NK-92 (cell line): ENCODE data around the gene SRPRB.

Experiments
- DNase-seq: peaks from one replicate; lab custom pipeline; 2025; ENCODE audit not compliant: unreplicated experiment; lab: John Stamatoyannopoulos, UW

SRPRB gene

GRCh38 chr3:133805702-133806475, at the start of gene SRPRB:
Gene SRPRB, plus strand, starts transcription at chr3:133805815. Its CDS starts 34 bp downstream, at chr3:133805849.
- DNase-seq: peak; percentile 66

- no peak for DNase-seq
These were observed 48.6 kb upstream of the SRPRB start for GRCh38 chr3:133756716-133757694.

- no peak for DNase-seq
These were observed 47.7 kb upstream of the SRPRB start for GRCh38 chr3:133757701-133758567.

GRCh38 chr3:133758568-133758928, 47.1 kb upstream of the SRPRB start:
- no peak for DNase-seq

GRCh38 chr3:133758964-133759739, 46.5 kb upstream of the SRPRB start:
- DNase-seq: no peak

GRCh38 chr3:133759740-133760305, 45.8 kb upstream of the SRPRB start:
- DNase-seq: no peak

GRCh38 chr3:133760916-133761315, 44.7 kb upstream of the SRPRB start:
- no peak for DNase-seq

GRCh38 chr3:133761605-133762484, 43.8 kb upstream of the SRPRB start:
- DNase-seq: no peak

- DNase-seq: no peak
These were observed 43.1 kb upstream of the SRPRB start for GRCh38 chr3:133762539-133762938.

GRCh38 chr3:133763797-133764683, 41.6 kb upstream of the SRPRB start:
- no peak for DNase-seq

GRCh38 chr3:133765256-133765655, 40.4 kb upstream of the SRPRB start:
- no peak for DNase-seq

GRCh38 chr3:133767607-133768006, 38.0 kb upstream of the SRPRB start:
- no peak for DNase-seq

- no peak for DNase-seq
These were observed 36.1 kb upstream of the SRPRB start for GRCh38 chr3:133769536-133769935.

- no peak for DNase-seq
These were observed 31.9 kb upstream of the SRPRB start for GRCh38 chr3:133773732-133774131.

GRCh38 chr3:133775309-133775708, 30.3 kb upstream of the SRPRB start:
- DNase-seq: no peak

- no peak for DNase-seq
These were observed 29.8 kb upstream of the SRPRB start for GRCh38 chr3:133775835-133776234.

GRCh38 chr3:133776794-133777438, 28.7 kb upstream of the SRPRB start:
- DNase-seq: no peak
